Muscle layer of colon (tissue), 2 donors: ENCODE measurements around the gene S100A11.
A peak's percentile ranks its signal among the peaks of the same experiment; 100 is the strongest.

ENCODE experiments used
- H3K27ac ChIP-seq: one replicate; pipeline ENCODE4 v1.7.0; 2013; ENCODE audit warnings: low read depth, mild to moderate bottlenecking, low read length, moderate library complexity
- H3K27me3 ChIP-seq, 2 donors: one replicate each; pipeline ENCODE4 v1.7.0; 2013; ENCODE audit warnings: low read length in 2 of 2, mild to moderate bottlenecking in 2 of 2; ENCODE audit not compliant: insufficient read depth in 2 of 2, control insufficient read depth in 1 of 2
- H3K36me3 ChIP-seq: one replicate; pipeline ENCODE4 v1.7.0; 2013; ENCODE audit warnings: mild to moderate bottlenecking, low read length; ENCODE audit not compliant: insufficient read depth
- H3K4me1 ChIP-seq: one replicate; pipeline ENCODE4 v1.7.0; 2013; ENCODE audit warnings: mild to moderate bottlenecking, low read length; ENCODE audit not compliant: insufficient read depth
- H3K4me3 ChIP-seq, 2 donors: one replicate each; pipeline ENCODE4 v1.7.0; 2013; ENCODE audit warnings: low read length in 2 of 2, low read depth in 1 of 2, mild to moderate bottlenecking in 1 of 2, moderate library complexity in 1 of 2
- H3K9ac ChIP-seq: one replicate; pipeline ENCODE4 v1.7.0; 2013; ENCODE audit warnings: low read length
- H3K9me3 ChIP-seq: one replicate; pipeline ENCODE4 v1.7.0; 2013; ENCODE audit warnings: mild to moderate bottlenecking, low read length
- donor health status: abdominal sarcoma.
- donor health status: Adenocarcinoma of cecum.

The S100A11 gene

DNA sequence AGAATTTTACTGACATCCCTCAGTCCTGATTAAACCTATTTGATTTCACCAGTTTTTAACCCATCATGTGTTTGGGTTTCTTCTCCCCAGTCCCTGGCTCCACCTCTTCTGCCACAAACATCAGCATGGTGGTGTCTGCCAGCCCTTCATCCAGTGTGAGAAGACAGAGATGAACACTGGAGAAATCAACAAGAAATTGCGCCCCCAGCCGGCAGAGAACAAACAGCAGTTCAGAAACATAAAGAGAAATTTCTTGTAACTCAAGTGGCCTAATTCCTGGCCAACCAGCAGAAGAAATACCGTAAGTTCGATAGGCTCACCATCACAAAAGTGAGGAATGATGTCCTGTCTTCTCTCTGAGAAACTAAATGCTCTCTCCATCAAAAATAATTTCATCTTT, 18.3 kb downstream of the S100A11 start:
- Histone ChIP-seq H3K4me1 (no peaks in the 10 kb centered on the region), H3K4me3 (no peak overlapping the region), H3K27me3 (no peaks in the 10 kb centered on the region), H3K9me3 (no peaks in the 10 kb centered on the region), H3K9ac (no peak overlapping the region), H3K27ac (no peak overlapping the region), H3K36me3 (no peaks in the 10 kb centered on the region)

- H3K27me3 ChIP-seq, result no peaks in the 10 kb centered on the region
- H3K9me3 ChIP-seq, result no peaks in the 10 kb centered on the region
- no peak overlapping the region for H3K4me3 ChIP-seq
- no peaks in the 10 kb centered on the region for H3K36me3 ChIP-seq
- H3K27ac ChIP-seq, result no peak overlapping the region
- no peaks in the 10 kb centered on the region for H3K4me1 ChIP-seq
- no peak overlapping the region for H3K9ac ChIP-seq
Measured at GRCh38 chr1:152015766-152016165, 21.0 kb downstream of the S100A11 start.

- no peak overlapping the region for H3K27ac ChIP-seq
- H3K36me3 ChIP-seq, result no peaks in the 10 kb centered on the region
- no peaks in the 10 kb centered on the region for H3K27me3 ChIP-seq
- H3K9me3 ChIP-seq, result no peaks in the 10 kb centered on the region
- H3K4me1 ChIP-seq, result no peaks in the 10 kb centered on the region
- no peak overlapping the region for H3K9ac ChIP-seq
- no peak overlapping the region for H3K4me3 ChIP-seq
Measured at GRCh38 chr1:152014943-152015342, 21.9 kb downstream of the S100A11 start.

DNA sequence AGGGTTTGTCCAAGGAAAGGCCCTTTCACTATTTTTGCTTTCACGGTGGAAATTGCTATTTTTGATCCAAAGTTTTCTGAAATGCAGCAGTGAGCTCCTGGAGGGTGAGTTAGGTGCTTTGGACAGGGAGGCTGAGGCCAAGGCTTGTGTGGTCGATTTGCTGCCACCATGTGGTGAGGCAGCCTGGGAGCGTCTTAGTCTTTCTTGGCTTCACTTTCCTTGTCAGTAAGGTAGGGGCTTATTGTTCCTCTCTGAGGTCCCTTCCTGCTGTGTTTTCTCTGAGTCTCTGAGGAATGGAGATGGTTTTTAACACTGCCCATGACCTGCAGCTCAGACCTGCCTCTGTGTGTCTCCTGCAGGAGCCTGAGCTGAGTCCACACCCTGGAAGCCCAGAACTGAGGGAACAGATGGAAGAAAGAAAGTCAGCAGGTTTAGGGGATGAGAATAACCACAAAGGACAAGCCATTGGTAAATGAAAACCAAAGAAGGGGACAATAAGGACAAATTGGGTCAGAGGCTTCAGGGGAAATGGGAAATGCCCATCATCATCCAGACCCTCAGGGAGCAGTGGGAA, 23.1 kb downstream of the S100A11 start:
- no peaks in the 10 kb centered on the region for H3K4me1 ChIP-seq
- no peak overlapping the region for H3K9ac ChIP-seq
- H3K27me3 ChIP-seq, result no peaks in the 10 kb centered on the region
- H3K4me3 ChIP-seq, result no peak overlapping the region
- no peaks in the 10 kb centered on the region for H3K9me3 ChIP-seq
- no peaks in the 10 kb centered on the region for H3K36me3 ChIP-seq
- H3K27ac ChIP-seq, result no peak overlapping the region

DNA sequence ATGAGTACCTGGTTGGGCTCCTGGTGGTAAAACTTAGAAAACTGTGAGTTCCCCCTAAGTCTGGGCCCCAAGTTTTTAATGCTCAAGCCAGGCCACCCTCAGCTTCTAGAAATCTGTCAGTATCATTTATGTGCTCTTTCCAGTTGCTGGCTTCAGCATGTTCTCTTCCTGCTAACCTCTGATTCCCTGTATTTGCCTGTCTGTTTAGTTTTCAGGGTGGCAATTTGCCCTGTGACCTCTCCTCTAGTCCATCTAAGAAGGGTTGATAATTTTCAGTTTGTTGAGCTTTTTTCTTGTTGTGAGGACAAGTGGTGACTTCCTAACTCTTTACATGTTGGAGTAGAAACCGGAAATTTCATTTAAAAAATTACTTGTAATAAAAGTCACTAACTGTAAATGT, 27.1 kb downstream of the S100A11 start:
- no peaks in the 10 kb centered on the region for H3K4me1 ChIP-seq
- no peak overlapping the region for H3K27ac ChIP-seq
- H3K36me3 ChIP-seq, result no peaks in the 10 kb centered on the region
- no peaks in the 10 kb centered on the region for H3K9me3 ChIP-seq
- H3K9ac ChIP-seq, result no peak overlapping the region
- no peak overlapping the region for H3K4me3 ChIP-seq
- H3K27me3 ChIP-seq, result no peaks in the 10 kb centered on the region

DNA sequence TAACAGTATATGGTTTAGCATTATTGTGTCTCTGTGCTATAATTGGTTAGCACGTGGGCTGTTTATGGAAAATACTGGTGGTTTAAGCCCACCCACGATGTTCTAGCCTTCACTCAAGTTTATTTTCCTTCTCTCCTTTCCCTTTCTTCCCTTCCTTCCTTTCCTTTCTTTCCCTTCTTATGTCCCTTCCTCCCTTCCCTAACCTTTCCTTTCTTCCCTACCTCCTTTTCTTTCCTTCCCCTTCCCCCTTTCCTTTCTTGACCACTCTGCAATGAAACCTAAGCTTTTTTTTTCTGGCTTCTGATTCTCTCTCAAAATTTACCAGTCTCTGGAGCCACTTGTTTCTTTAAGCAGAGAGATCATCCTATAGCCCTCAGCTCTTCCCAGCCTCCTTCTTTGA, 29.8 kb downstream of the S100A11 start:
- Histone ChIP-seq H3K27ac (no peak overlapping the region), H3K9me3 (no peaks in the 10 kb centered on the region), H3K36me3 (no peaks in the 10 kb centered on the region), H3K9ac (no peak overlapping the region), H3K27me3 (no peaks in the 10 kb centered on the region), H3K4me3 (no peak overlapping the region), H3K4me1 (no peaks in the 10 kb centered on the region)

GRCh38 chr1:152005360-152005912, 31.4 kb downstream of the S100A11 start:
- H3K9me3 ChIP-seq, result no peaks in the 10 kb centered on the region
- peaks cover 6% of the 10 kb centered on the region for H3K4me1 ChIP-seq
- no peak overlapping the region for H3K9ac ChIP-seq
- no peaks in the 10 kb centered on the region for H3K27me3 ChIP-seq
- H3K4me3 ChIP-seq, result no peak overlapping the region
- no peak overlapping the region for H3K27ac ChIP-seq
- no peaks in the 10 kb centered on the region for H3K36me3 ChIP-seq

GRCh38 chr1:152003846-152004442, 32.9 kb downstream of the S100A11 start:
- H3K36me3 ChIP-seq, result no peaks in the 10 kb centered on the region
- H3K9me3 ChIP-seq, result no peaks in the 10 kb centered on the region
- no peak overlapping the region for H3K9ac ChIP-seq
- no peak overlapping the region for H3K4me3 ChIP-seq
- H3K27ac ChIP-seq, result no peak overlapping the region
- peaks cover 6% of the 10 kb centered on the region for H3K4me1 ChIP-seq
- H3K27me3 ChIP-seq, result no peaks in the 10 kb centered on the region

DNA sequence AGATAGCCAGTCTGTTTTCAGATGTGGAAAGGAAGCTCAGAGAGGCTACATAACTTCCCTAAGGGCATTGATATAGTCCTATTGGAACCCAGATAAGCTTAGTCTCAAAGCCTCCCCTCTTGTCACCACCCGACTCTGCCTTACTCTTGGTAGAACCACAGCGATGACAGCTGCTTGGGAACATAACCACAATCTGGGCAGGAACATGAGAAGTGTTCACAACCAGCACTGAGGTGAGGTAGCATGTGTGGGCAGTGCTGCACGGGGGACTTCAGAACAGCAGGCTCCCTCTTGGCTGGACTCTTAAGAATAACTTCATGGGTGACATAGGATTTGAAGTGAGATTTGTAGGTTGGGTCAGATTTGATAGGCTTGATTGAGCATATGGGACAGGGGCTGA, 33.8 kb downstream of the S100A11 start:
- Histone ChIP-seq H3K4me3 (no peak overlapping the region), H3K36me3 (no peaks in the 10 kb centered on the region), H3K9ac (no peak overlapping the region), H3K27ac (no peak overlapping the region), H3K4me1 (peaks cover 6% of the 10 kb centered on the region), H3K9me3 (no peaks in the 10 kb centered on the region), H3K27me3 (no peaks in the 10 kb centered on the region)

- Histone ChIP-seq H3K36me3 (no peaks in the 10 kb centered on the region), H3K4me3 (no peak overlapping the region), H3K9ac (no peak overlapping the region), H3K4me1 (peaks cover 6% of the 10 kb centered on the region), H3K27ac (no peak overlapping the region), H3K9me3 (no peaks in the 10 kb centered on the region), H3K27me3 (no peaks in the 10 kb centered on the region)
Measured at GRCh38 chr1:152001631-152002584, 34.9 kb downstream of the S100A11 start.

- Histone ChIP-seq H3K4me3 (no peak overlapping the region), H3K27ac (peak overlapping the region; percentile 21), H3K27me3 (no peaks in the 10 kb centered on the region), H3K9me3 (no peaks in the 10 kb centered on the region), H3K4me1 (peaks cover 6% of the 10 kb centered on the region), H3K9ac (no peak overlapping the region), H3K36me3 (no peaks in the 10 kb centered on the region)
Measured at GRCh38 chr1:152000964-152001630, 35.7 kb downstream of the S100A11 start.
